Thoracic aorta (tissue), 2 donors: Measurements from ENCODE around the gene XRCC4. TPM values are rescaled to one million over a fixed set of nuclear protein-coding genes. Genes with fewer than 3 reads are reported as not detected.
"Not testable (repeated sequence)": the region's sequence is repeated elsewhere in the genome, so short reads cannot be mapped to it uniquely, and the experiment has no call there.

ENCODE experiments used
- ATAC-seq: fragments of 150-250 bp; one replicate; pipeline ENCODE4 v1.8.0; 2017; ENCODE audit warnings: low read depth; ENCODE audit not compliant: insufficient number of reproducible peaks, low FRiP score
- DNase-seq: peaks from one replicate; pipeline ENCODE4 v3.0.0-alpha.2; 2020; ENCODE audit warnings: low spot score
- H3K27ac ChIP-seq, 2 donors: fragments of 200-600 bp; sonication (generic); 1 replicate in 1 of 2; 2 replicates in 1 of 2; pipeline ENCODE4 v1.5.1; 2016; ENCODE audit warnings: mild to moderate bottlenecking in 2 of 2, moderate library complexity in 2 of 2
- H3K27me3 ChIP-seq: fragments of 200-600 bp; sonication (generic); replicated peaks from 2 replicates; pipeline ENCODE4 v1.6.0; 2016; ENCODE audit warnings: mild to moderate bottlenecking; ENCODE audit not compliant: insufficient read depth
- H3K36me3 ChIP-seq: fragments of 200-600 bp; sonication (generic); one replicate; pipeline ENCODE4 v1.5.1; 2016
- H3K4me1 ChIP-seq, 2 donors: fragments of 200-600 bp; sonication (generic); 1 replicate in 1 of 2; 2 replicates in 1 of 2; pipeline versions ENCODE4 v1.5.1 to v1.6.0; 2016; ENCODE audit warnings: low read depth in 2 of 2, mild to moderate bottlenecking in 1 of 2; ENCODE audit not compliant: control insufficient read depth in 1 of 2
- H3K4me3 ChIP-seq: fragments of 200-600 bp; sonication (generic); 2 replicates; pipeline ENCODE4 v1.5.1; 2016; ENCODE audit warnings: mild to moderate bottlenecking
- H3K9me3 ChIP-seq: fragments of 200-600 bp; sonication (generic); 2 replicates; pipeline ENCODE4 v1.5.1; 2016
- total RNA-seq, 2 donors: library from RNA; depleted of rRNA; stranded (reverse); fragments of >200 nt; gene quantifications; one replicate each; pipeline versions ENCODE4 v1.1.0 to v1.2.3, GENCODE V29; 2016
- TF ChIP-seq, protein P1 (sequence below): fragments of 200-600 bp; sonication (generic); IDR thresholded peaks from one replicate; pipeline ENCODE4 v1.5.1; 2019; ENCODE audit warnings: antibody characterized with exemption

XRCC4 gene
- total RNA-seq, 2 donors from 2014 or later: 7.8 to 11.1 TPM

DNA sequence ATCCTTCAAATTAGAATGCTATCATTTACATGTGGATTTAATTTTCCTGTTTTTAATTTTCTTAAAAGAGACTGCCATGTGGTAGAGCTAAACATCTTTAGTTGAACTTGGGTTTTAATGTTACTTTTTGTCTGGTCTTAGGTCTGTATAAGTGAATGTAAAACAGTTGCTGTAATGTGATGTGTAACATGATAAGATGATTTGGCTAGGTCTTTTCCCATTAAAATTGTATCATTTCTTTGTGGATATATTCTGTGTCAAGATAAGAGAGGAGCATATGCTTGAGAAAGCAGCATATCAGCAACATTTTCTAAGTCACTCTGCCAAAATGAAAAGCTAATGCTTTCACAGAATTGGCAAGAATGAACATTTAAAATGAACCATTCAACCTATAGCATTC lies 18.6 kb upstream of the XRCC4 start:
- Histone ChIP-seq H3K27ac (no peak overlapping the region), H3K4me3 (no peak overlapping the region), H3K36me3 (no peaks in the 10 kb centered on the region), H3K4me1 (peaks cover 5 to 17% of the 10 kb centered on the region in 2 donors), H3K27me3 (no peaks in the 10 kb centered on the region), H3K9me3 (no peaks in the 10 kb centered on the region)
- TF ChIP-seq, protein P1, sequence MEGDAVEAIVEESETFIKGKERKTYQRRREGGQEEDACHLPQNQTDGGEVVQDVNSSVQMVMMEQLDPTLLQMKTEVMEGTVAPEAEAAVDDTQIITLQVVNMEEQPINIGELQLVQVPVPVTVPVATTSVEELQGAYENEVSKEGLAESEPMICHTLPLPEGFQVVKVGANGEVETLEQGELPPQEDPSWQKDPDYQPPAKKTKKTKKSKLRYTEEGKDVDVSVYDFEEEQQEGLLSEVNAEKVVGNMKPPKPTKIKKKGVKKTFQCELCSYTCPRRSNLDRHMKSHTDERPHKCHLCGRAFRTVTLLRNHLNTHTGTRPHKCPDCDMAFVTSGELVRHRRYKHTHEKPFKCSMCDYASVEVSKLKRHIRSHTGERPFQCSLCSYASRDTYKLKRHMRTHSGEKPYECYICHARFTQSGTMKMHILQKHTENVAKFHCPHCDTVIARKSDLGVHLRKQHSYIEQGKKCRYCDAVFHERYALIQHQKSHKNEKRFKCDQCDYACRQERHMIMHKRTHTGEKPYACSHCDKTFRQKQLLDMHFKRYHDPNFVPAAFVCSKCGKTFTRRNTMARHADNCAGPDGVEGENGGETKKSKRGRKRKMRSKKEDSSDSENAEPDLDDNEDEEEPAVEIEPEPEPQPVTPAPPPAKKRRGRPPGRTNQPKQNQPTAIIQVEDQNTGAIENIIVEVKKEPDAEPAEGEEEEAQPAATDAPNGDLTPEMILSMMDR: no peak
- DNase-seq (no peak), ATAC-seq (no peak)

DNA sequence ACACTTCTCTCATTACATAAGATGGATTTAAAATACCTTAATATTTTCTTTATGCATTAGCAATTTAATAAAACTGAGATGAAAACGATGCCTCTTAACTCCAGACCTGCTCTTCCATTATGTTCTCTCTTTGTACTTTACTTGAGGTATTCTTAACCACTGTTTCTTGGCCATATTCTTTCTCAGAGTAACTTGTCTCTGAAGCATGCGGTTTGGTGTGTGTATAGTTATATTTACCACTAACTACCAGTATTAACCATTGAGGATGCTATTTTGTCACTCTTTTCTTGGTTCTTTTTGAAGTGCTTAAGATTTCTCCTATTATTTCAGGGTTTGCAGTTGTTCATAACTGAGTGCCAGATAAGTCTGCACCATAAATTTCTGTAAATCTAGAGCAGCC lies 18.0 kb upstream of the XRCC4 start:
- H3K4me1 ChIP-seq: peaks cover 5 to 17% of the 10 kb centered on the region in 2 donors

DNA sequence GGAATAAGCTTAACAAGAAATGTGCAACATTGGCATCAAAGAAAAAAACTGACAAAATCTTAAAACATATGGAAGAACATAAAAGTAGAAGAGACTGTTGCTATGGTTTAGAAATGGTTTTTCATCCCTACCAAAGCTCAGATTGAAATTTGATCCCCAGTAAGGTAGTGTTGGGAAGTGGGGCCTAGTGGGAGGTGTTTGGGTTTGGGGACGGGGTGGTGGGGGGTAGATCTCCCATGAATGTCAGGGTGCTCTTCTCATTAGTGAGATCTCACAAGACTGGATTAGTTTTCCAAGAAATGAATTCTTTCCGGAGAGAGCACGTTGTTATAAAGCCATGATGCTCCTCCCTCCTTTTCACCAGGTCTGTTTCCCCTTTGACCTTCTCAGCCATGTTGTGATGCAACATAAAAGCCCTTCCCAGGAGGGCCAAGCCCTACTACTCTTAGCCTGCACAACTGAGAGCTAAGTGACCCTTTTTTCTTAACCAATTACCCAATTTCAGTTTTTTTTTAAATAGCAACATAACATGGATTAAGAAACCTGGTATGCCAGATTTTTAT lies 10.7 kb upstream of the XRCC4 start:
- ATAC-seq: no peak
- H3K4me1 ChIP-seq: peaks cover 13 to 14% of the 10 kb centered on the region in 2 donors
- H3K4me3 ChIP-seq: no peak overlapping the region
- no peaks in the 10 kb centered on the region for H3K27me3 ChIP-seq
- no peak for DNase-seq
- no peaks in the 10 kb centered on the region for H3K9me3 ChIP-seq
- TF ChIP-seq, protein P1: no peak
- no peak overlapping the region for H3K27ac ChIP-seq
- no peaks in the 10 kb centered on the region for H3K36me3 ChIP-seq

More for the DNA sequence above, 18.0 kb upstream of the XRCC4 start:
- DNase-seq: no peak
- no peak overlapping the region for H3K4me3 ChIP-seq
- no peaks in the 10 kb centered on the region for H3K36me3 ChIP-seq
- no peaks in the 10 kb centered on the region for H3K27me3 ChIP-seq
- ATAC-seq: no peak
- TF ChIP-seq, protein P1: no peak
- no peak overlapping the region for H3K27ac ChIP-seq
- no peaks in the 10 kb centered on the region for H3K9me3 ChIP-seq

DNA sequence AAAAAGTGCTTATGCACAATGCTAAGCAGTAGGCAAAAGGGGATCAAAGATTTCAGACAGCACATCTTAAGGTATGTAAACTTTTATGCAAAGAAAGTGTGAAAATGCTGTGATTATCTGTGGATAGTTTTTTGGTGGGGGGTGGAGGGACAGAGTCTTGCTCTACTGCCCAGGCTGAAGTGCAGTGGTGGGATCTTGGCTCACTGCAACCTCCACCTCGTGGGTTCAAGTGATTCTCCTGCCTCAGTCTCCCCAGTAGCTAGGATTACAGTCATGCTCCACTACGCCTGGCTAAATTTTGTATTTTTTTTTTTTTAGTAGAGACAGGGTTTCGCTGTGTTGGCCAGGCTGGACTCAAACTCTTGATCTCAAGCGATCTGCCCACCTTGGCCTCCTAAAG lies 10.0 kb upstream of the XRCC4 start:
- H3K4me1 ChIP-seq: peaks cover 19 to 22% of the 10 kb centered on the region in 2 donors
- not testable (repeated sequence) for DNase-seq, ATAC-seq, H3K27me3 ChIP-seq, H3K4me3 ChIP-seq, H3K27ac ChIP-seq, H3K9me3 ChIP-seq, H3K36me3 ChIP-seq

DNA sequence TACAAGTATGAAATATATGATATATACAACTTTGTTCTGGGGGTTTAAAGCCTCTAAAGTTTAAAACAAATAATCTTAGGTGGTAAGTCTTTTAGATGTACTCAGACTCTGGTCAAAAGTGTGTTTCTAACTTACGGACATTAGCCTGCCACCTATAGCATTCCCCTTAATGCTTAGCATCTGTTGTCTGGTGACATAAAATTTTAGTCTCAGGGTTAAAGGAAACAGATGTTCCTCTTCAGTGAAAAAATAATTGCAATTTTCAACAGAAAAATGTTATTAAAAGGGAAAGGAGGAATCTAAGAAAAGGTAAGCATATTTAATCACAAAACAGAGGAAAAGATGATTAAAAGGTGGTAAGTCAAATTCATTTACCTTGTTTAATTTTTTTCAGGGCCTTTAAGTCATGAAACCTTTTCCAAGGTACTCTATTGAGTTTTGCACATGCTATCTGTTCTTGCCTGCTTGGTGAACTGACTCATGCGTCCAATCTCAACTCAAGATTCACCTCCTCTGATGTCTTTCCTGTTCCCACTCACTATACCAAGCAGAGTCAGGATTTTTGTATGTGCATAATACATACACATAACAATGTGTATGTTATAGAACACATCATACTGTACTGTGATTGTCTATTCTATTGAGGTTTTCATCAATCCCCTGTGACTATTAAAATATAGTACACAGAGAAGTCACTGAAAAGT lies 8.1 kb upstream of the XRCC4 start:
- no peak overlapping the region for H3K4me3 ChIP-seq
- TF ChIP-seq, protein P1: no peak
- H3K4me1 ChIP-seq: peaks cover 24 to 40% of the 10 kb centered on the region in 2 donors
- H3K36me3 ChIP-seq: no peaks in the 10 kb centered on the region
- no peak overlapping the region for H3K27ac ChIP-seq
- ATAC-seq (no peak), DNase-seq (no peak)
- no peaks in the 10 kb centered on the region for H3K27me3 ChIP-seq
- no peaks in the 10 kb centered on the region for H3K9me3 ChIP-seq
